Stimulated activated CD8-positive, alpha-beta memory T cell treated with anti-CD3 and anti-CD28 coated beads, Interleukin-12 subunit alpha, Interleukin-12 subunit beta, amount 100 ng/mL, for 1 hour (primary cell): ENCODE results near the gene HOXA2.

Source experiments
- DNase-seq: peaks from one replicate; pipeline ENCODE4 v3.0.0-alpha.2; 2020; ENCODE audit warnings: low read depth

HOXA2 gene

DNA sequence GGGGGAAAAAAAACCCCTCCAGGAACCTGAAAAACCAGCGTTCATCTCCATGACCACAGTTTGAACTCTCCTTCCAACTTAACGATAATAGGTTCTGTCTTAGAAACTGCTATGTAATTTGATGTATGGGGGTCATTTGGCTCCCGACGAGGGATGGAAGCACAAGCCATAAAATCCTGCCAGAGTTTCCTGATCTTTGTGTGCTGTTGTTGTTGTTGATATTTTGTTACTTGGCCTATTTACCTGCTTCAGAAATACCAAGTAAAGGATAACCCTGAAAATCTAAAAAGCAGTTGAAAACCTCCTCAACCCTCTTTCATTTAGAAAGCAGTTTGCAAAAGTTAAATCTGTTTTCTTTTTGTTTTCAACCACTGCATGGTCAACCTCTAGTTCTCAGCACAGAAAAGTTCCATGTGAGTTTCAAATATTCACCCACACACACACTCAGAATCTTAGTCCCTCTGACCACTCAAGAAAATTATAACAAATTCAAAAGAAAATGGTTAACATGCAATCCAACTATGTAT is 9.3 kb upstream of the HOXA2 start:
- DNase-seq = no peak

- DNase-seq = no peak
Observed at GRCh38 chr7:27111042-27111750, 8.7 kb upstream of the HOXA2 start.

DNA sequence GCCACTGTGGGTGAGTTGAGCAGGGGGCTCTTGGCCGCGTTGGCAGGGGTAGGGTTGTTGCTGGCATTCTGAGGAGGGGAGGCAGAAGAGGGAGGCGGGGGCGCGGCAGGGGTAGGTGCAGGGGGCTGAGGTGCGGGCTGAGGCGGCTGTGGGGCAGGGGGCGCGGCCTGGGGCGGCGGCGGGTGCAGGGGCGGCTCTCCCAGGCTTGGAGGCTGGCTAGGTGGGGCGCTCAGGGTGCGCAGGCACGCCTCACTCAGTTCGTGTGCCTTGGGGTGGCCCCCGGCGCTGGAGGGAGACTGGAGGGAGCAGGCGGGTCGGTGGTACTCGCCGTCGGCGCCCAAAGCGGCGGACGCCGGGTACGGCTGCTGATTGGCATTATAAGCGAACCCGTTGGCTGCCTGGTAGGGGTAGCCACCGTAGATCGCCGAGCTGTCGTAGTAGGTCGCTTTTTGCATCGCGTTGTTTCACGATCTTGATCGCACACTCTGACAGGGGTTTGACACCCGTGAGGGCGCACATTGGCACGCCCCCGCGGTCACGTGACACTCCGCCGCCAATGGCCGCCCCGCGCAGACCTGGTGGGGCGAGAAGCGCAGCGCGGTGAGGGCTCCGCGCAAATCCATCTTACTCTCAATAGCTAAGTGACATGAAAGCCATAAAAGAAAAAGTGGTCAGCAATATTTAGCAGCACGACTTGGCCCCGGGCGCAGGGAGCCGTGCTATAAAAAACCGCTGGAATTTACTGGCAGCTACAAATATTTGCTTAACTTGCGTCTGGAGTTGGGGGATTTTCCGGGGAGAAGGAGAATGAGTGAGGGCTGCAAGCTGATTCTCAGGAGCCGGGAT is 7.9 kb upstream of the HOXA2 start:
- DNase-seq = no peak

DNA sequence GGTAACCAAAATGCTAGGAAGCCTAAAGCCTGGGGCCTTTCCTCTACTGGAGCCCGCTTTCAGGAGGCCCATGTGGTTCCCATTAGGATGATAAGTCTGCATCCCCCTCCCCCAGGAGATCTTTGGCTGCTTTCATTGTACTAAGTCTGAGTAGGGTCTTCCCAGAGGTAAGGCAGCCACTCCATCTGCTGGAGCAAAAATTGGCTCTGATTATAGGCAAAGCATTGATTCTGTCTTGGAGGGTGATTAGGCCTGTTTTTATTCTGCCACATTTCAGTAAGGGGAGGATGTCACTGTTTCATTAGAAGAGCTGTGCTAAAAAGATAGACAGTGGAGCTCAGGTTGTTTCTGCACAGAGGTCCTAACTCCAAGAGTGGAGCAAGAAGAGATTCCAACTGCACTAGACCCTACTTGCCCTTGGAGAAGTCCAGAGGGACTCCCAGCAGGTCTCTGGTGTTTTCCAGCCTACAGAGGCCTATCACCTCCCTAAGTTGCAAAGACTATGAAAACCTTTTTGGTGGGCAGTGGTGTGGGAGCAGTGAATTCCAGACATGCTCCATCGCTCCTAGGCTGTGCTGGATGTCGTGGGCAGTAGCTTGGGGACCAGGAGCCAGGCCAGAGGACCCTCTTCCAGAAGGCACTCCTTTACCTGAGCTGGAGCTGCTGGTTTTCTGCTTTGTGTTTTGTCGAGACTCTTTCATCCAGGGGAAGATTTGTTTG is 7.1 kb upstream of the HOXA2 start:
- no peak for DNase-seq

DNA sequence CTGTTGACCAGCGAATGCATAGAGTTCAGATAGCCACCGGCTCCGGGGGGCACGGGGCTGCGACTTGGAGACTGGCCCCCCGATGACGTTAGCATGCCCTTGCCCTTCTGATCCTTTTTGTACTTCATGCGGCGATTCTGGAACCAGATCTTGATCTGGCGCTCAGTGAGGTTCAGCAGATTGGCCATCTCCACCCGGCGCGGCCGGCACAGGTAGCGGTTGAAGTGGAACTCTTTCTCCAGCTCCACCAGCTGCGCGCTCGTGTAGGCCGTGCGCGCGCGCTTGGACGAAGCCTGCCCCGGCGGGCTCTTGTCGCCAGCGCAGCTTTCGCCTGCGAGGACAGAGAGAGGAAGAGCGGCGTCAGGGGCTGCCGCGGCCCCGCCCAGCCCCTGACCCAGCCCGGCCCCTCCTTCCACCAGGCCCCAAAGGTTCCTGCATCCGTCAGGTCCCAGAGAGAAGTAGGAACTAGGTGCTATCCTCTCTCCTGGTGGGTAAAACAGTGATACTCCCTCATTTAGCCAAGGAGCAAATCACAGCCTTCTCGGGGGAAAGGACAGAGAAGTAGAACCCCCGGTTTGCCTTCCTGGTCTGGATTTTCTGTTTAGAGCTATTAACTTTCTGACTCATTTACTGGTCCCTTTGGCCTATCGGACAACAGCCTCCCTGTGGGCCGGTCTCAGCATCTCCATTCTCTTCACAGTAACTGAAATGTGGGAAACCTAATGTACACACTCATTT is 6.1 kb upstream of the HOXA2 start:
- no peak for DNase-seq

- DNase-seq = no peak
Observed at GRCh38 chr7:27107391-27108381, 5.2 kb upstream of the HOXA2 start.

- DNase-seq = no peak
Observed at GRCh38 chr7:27106901-27107240, 4.4 kb upstream of the HOXA2 start.

DNA sequence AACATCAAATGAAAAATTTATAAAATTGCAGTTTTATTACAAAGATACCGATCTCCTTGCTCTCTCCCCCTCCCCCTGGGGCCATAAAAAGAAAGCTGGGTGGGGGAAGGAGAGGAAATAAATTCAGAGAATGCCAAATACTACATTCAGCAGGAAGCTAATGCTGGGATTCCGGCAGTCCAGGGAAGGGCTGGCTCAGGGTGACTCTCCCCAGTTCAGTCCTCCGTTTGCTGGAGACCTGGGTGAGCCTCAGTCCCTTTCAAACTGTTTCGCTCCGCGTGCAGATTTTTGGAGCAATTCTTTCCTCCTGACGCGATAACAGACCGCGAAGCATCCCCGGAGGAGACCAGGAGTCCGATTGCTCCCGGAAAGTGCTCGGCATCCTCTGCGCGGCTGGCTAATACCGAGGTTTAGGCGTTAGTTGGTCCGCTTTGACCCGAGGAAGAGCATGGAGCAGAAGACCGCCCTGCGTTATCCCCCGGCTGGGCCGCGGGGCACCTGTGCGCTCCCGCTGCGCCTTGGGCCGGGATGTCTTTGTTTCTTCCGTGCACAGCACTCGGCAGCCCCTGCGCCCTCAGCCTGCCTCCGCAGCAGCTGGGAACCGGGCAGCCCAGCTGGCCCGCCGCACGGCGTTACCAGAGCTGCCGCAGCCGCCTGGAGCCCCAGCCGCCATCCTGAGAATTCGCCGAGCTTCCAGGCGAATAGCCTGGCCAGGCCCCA is 3.9 kb upstream of the HOXA2 start:
- DNase-seq = no peak

DNA sequence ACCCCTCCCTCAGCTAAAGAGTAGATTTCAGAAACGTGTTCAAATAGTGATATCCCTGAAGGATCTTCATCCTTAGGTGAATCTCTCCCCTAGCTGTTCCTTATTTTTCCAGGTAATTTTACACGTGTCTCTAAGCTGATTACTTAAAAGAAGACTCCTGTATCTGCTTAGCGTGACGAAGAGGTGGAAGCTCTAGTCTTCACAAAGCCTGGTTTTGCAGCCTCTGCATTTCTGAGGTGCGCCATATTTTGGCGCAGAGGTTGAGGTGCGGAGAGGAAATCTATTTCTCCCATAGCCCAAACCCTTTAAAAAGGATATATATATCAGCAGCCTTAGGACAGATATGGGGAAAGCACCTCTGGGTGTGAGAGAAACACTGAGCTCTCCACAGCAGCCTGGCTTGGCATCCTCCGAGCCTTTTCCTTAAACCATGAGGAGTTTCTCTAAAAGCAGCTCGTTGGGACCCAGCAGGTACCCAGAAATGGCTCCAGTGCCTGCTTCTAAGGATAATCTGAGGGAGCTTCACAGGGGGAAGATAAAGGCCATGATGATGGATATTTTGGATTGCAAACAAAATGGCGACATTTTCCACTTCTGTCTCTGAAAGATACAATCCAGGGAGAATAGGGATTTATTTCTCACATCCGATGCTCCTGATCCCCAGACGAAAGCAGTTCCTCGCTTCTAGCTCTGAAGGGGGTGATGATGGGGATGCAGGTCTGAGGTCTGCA is 3.0 kb upstream of the HOXA2 start:
- DNase-seq = no peak

- DNase-seq = no peak
Observed at GRCh38 chr7:27104341-27105058, 2.0 kb upstream of the HOXA2 start.

DNA sequence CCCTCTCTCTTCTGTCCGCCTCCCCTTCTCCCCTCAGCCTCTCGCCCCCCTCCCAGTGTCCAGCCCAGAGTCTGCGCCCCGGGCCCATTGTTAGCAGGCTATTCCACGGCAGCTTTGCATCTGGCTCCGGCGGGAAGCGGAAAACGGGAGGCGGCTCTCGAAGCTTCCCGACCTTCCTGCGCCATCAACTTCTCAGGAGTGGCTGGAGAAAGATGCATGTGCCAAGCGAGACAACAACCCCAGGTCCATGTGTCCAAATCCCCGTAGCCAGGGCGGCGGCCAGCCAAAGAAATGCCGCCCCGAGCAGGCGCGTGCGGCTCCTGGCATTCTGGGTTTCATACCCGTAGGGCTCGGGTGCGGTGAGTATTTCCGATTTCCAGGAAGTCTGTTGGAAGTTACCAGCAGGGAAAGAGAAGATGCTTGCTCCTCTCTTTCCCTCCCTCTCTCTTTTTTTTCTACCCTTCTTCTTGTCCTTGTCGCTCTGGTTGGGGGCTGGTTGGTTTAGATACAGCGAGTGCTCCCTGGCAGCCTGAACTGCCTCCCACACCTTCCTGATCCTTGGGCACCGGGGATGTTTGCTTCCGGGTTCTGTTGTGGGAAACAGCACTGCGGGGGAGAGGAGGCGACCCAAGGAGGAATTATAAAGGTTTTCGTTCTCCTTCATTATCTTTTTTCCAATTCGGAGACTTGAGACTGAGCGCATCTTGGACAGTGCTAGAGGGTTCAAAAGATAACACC is 1.2 kb upstream of the HOXA2 start:
- no peak for DNase-seq

GRCh38 chr7:27101957-27102580 is 414 bp downstream of the HOXA2 start:
- DNase-seq = no peak

DNA sequence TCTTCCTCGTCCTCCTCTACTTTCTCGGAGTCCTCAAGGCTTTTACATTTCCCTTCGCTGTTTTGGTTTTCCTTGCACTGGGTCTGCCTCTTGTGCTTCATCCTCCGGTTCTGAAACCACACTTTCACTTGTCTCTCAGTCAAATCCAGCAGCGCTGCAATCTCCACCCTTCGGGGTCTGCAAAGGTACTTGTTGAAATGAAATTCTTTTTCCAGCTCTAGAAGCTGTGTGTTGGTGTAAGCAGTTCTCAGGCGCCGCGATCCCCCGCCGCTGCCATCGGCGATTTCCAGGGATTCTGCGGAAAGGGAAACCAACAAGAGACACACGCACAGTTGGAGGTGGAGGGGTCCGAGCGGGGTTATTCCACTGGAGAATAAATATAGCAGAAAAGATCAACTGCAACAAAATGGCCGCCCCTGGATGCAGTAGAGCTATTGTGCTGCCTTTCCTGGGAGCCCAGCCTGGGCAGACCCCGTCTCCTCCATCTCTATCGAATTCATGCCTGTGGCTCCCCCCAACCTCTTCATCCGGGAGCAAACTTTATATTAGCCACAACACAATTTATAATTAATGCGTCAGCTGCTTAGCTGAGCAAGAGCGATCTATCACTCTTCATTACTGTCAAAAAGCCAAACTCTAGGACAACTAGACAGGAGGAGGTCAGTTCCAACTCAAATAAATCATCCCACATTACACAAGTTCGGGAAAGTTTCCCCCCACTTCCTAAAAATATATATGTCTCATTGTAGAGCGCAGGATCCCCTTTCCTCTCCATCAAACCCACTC is 1.1 kb downstream of the HOXA2 start:
- DNase-seq = no peak

GRCh38 chr7:27100694-27101170 is 1.8 kb downstream of the HOXA2 start:
- no peak for DNase-seq

DNA sequence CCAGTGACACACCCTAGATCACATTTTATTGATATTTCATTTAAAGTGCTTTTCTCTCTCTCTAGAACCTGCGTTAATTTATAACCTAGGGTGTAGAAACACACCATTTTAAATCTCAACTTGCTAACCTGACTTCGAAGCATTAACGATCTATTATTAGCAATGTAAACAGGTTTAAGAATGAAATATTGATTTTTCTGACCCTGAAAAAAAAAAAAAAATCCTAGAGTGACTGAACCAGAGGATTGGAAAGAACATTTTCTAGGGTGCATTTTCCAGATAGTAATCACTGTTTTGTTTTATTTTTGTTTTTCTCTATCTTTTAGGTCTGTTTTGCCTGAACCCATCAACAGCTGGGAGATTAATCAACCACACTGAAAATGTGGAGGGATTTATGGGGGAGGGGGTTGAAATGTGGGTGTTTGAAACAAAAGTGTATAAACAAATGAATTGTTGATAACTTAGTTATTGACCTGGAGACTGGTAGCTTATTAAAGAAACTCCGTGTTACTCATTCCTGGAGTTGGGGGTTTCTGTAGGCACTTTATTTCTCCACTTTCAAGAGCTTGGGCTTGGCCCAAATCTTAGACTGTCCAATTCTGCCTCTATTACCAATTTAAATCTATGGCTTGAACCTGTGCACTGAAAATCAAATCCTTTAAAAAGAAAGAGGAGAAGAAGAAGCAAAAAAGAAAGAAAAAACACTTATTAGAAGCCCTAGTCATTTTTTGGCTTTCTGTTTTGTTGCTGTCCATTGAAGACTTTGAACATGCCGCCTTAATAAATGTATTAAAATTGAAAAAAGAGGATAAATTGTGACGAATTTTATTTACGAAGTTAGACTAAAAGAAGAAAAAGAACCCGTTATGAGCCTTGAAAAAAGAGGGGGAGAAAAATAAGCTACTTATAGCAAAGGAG is 2.8 kb downstream of the HOXA2 start:
- no peak for DNase-seq
